GM10248 (cell line): Measurements from ENCODE around the gene OR52I1.
A peak's percentile ranks its signal among the peaks of the same experiment; 100 is the strongest.

ENCODE experiments used
- CTCF ChIA-PET: fragments of 300-600 bp; sonication (Branson Sonifier 250); formaldehyde crosslinking; extraction: SDS; loops from one replicate; lab custom pipeline; 2021; ENCODE audit warnings: antibody characterized with exemption; lab: Yijun Ruan, JAX
- POLR2A ChIA-PET: fragments of 350-650 bp; sonication (Branson Sonifier 250); formaldehyde crosslinking; extraction: SDS; loops from one replicate; lab custom pipeline; 2020; ENCODE audit warnings: antibody characterized with exemption; lab: Yijun Ruan, JAX
- DNase-seq: peaks from one replicate; pipeline ENCODE4 v3.0.0; 2012; ENCODE audit errors: extremely low spot score
- CTCF ChIP-seq: IDR thresholded peaks from 2 replicates; pipeline ENCODE4 v1.5.1; 2012; ENCODE audit warnings: mild to moderate bottlenecking, low read depth; ENCODE audit errors: extremely low read depth, missing control alignments, control extremely low read depth

Gene OR52I1

GRCh38 chr11:4610258-4610935, 16.6 kb downstream of the OR52I1 start:
- no peak for DNase-seq
- POLR2A ChIA-PET, result no interaction called here
- CTCF ChIA-PET, result no interaction called here
- TF ChIP-seq CTCF, result no peak

GRCh38 chr11:4611986-4612385, 18.1 kb downstream of the OR52I1 start:
- ChIA-PET CTCF (interaction anchor here (0.7 to 2.6 kb wide), 5 partner anchors 8 to 19 kb away, joined by 3 to 8 read pairs (median 4); partner anchors contain the start of gene OR52I1), POLR2A (no interaction called here)
- TF ChIP-seq CTCF, result no peak
- DNase-seq, result no peak

- ChIA-PET CTCF (interaction anchor here (1.3 to 2.4 kb wide), 2 partner anchors 10 to 21 kb away, joined by 3 to 9 read pairs; partner anchors contain the start of gene OR51D1), POLR2A (no interaction called here)
- no peak for TF ChIP-seq CTCF
- DNase-seq, result no peak
Observed at GRCh38 chr11:4615856-4616444, 22.1 kb downstream of the OR52I1 start.

- DNase-seq, result no peak
- CTCF ChIA-PET, result interaction anchor here (1.3 to 1.9 kb wide), 2 partner anchors 9 to 17 kb away, joined by 3 to 6 read pairs; partner anchors contain the start of gene OR51D1
- POLR2A ChIA-PET, result no interaction called here
- no peak for TF ChIP-seq CTCF
Observed at GRCh38 chr11:4619514-4619913, 25.7 kb downstream of the OR52I1 start.

GRCh38 chr11:4626207-4627099, 32.6 kb downstream of the OR52I1 start:
- ChIA-PET CTCF (interaction anchor here (0.9 to 8.2 kb wide), 7 partner anchors 10 to 439 kb away, joined by 3 to 73 read pairs (median 3); partner anchors contain the start of gene OR51D1), POLR2A (no interaction called here)
- no peak for DNase-seq
- TF ChIP-seq CTCF, result peak; percentile 60

- DNase-seq, result no peak
- no peak for TF ChIP-seq CTCF
- ChIA-PET CTCF (interaction anchor here (0.5 to 3.6 kb wide), 33 partner anchors 10 to 369 kb away, joined by 3 to 73 read pairs (median 5); partner anchors contain the start of gene TRIM68), POLR2A (no interaction called here)
Observed at GRCh38 chr11:4636136-4636535, 42.3 kb downstream of the OR52I1 start.
